ENCODE measurements around the gene PLEKHG3.

PLEKHG3 gene

DNA sequence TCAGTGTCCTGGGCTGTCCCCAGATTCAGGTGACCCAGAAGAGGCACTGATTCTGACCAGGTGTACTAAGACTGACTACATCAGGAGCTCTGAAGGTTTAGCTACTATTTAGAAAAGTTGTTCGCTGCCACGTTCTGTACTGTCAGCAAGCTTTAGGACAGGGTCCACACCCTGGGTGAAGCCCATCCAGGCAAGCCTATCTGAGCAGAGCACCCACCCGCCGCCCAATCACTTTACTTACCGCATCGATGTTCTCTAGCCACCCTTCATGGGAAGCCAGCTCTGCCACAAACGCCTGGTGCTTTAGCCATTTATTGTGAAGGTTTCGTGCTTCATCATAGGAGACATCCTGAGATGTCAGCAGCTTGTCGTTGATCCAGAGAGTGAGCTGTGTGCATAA is 79.8 kb downstream of the PLEKHG3 start:
- DNase-seq (ENCODE audit: low read depth): no peak

DNA sequence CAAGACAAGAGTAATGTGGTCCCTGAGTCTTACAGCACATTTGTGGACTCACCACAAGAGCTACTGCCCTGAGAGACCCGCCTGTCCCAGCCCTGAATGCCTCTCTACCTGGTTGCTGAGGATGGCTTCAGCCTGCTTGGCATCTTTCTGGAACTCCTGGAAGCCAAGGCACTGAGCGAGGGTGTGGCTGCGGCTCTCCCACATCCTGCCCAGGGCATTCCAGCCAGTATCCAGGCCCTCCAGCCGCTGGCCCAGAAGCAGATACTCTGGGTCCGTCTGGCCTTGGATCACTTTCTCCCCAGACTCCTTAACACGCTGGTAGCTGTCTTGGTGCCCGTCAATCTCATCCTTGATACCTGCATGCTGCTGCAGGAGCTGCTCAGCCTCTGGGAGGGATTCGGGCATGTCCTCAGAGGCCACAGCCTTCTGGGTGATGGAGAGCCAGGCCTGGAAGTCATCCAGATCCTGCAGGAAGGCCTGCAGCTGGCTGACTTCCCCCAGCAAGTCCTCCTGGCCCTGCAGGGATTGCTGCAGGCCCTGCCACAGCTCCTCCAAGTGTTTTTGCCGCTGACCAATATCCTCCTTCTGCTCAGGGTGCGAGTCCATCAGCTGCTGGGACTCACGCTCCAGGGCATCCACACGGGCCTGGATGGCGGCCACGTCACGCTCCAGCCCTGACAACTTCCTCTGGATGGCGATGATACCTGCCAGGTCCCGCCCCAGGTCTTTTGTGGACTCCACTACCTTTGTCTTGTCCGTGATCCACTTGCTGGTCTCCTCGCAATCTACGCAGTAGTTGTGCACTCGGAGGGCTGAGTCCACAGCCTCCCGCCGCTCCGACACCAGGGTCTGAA is 82.3 kb downstream of the PLEKHG3 start:
- DNase-seq (ENCODE audit: low read depth): no peak

DNA sequence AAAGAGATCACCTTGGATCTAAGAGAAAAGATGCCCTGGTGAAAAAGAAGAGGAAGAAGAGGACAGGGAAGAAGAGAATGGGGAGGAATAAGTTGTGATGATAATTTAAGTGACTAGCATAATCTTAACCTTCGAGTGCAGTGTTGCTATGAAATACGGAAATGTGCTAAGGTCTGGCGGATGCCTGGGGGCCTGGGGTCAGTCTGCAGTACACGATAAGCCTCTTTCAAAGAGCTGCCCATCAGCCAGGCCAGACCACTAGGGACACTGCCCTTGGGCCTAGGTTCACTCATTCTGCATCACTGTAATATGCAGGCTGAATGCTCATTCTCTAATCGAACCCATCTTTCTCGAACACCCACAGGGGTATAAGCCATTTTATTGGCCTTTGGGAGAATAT is 83.4 kb downstream of the PLEKHG3 start:
- DNase-seq (ENCODE audit: low read depth): no peak

DNA sequence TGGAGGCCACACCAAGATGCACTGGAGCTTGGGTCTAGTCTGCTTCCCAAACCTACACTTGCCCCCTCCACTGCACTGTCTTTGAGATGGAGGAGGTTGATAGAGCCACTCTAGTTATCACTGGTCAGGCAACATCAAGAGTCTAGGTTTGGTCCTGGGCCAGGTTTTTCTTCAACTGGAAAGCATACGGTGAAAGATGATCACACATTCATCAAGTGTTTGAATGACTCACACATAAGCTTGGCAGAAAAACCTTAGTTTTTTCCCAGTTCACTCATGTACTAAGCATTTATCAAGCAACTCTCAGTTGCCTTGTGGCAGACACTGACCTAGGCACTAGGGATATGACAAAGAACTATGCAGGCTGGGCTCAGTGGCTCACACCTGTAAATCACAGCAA is 84.5 kb downstream of the PLEKHG3 start:
- no peak for DNase-seq (ENCODE audit: low read depth)

DNA sequence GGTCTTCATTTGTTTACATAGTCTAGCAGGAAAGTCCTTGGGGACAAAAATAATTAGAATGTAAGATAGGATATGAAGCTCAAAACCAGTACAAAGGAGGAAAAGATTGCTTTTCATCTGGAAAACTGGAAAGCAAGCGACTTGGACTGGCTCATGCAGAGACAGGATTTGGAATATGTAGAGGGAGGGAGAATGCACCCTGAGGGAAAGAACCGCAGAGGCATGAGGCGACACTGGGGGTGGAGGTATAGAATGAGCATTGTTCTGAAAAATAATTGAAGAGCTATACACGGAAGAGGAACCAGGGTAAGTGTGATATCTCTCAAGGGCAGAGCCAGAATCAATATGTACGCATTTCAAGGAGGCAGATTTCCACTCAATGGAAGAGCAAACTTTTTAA is 85.5 kb downstream of the PLEKHG3 start:
- DNase-seq (ENCODE audit: low read depth): no peak

DNA sequence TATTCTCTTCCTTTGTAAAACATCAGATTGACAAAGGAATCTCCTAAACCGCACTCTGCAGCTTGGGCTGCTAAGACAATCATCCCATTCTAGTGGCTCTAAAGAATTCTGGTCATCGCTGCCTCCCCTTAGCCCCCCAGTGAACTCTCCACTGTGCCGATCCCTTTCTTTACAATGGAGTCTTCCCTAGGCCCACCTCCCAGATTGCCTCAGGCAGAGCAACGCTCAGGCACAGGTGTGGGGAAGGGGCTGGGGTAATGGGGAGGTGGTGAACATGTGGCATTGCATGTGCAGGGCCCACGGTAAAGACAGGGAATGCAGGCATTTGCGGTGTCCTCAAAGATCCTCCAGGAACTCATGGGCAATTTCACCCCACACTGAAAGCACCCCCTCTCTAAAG is 86.3 kb downstream of the PLEKHG3 start:
- no peak for DNase-seq (ENCODE audit: low read depth)

DNA sequence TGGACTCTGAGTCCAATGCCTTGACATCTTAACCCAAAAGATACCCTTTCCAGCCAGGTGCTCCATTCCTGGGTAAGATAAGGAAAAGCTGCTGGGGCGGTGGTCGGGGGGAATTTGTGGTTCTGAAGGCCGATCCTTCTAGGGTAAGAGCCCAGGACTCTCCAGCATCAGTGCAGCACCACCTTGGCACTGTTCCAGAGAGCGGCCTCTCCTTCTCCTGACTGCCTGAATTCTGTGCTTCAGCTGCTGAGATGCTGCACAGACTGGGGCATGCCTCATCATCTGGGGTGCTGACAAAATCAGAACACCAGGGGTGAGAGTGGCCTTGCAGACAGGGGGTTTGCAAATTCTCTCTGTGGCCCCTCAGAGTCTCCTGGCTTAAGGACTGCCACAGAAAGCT is 88.0 kb downstream of the PLEKHG3 start:
- DNase-seq (ENCODE audit: low read depth): no peak

DNA sequence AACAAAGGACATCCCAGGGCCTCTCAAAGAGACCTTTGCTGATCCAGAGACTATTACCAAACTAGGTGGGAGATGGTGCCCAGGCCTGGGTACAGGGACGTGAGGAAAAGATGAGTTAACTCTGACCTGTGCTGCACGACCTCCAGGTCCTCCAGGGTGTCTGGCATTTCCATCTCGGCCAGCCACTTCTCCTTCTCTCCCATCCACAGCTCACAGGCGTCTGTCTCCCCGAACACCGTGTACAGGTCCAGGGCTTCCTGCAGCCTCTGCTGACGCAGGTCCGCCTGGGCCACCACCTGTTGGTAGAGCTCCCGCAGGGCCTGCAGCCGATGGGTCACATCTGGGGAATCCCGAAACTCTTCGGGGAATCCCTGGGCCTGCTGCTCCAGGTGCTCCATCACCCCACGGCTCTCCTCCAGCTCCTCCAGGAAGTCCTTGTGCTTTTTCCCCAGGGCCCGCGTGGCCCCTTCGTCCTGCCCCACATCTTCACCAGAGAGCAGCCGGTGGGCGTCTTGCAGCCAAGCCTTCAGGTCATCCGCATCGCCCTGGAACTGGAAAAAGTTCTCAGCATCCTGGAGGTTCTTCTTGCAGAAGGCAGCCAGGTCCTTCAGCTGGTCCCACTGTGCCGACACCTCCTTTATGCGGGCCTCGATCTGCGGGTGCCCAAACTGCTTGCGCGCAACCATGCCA is 88.8 kb downstream of the PLEKHG3 start:
- no peak for DNase-seq (ENCODE audit: low read depth)

DNA sequence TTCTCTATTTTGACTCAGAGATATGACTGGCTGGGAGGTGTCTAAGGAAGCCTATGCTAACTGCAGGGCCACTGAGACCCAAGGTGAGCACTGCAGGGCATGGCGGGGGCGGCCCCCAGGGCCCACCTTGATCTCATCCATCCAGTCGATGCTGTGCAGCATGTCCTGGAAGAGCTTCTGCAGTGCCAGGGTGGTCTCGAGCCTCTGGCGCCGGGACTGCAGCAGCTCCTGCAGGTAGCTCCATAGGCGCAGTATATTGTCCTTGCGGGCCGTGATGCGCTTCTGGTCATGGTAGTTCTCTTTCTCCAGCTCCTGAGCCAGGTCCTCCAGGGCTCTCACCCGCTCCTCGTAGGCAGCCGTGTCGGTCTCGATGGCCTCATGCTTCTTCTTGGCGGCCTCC is 91.0 kb downstream of the PLEKHG3 start:
- DNase-seq (ENCODE audit: low read depth): no peak

DNA sequence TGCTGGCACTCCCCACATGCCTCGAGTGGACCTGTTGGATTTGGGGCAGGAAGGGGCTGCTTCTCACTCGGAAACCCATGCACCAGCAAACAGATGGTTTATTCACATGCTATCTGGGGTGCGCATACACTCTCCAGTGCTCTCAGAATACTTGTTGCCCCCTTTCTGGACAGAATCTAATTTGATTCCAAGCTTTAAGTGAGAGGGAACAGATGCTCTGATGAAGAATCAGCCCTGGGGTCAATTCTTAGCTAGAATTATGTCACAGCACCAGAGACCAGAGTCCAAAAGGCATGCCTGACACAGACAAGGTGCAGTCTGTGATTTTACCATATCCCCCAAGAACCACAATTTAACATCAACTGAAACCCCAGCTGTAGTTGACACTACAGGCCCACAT is 91.7 kb downstream of the PLEKHG3 start:
- DNase-seq (ENCODE audit: low read depth): no peak

DNA sequence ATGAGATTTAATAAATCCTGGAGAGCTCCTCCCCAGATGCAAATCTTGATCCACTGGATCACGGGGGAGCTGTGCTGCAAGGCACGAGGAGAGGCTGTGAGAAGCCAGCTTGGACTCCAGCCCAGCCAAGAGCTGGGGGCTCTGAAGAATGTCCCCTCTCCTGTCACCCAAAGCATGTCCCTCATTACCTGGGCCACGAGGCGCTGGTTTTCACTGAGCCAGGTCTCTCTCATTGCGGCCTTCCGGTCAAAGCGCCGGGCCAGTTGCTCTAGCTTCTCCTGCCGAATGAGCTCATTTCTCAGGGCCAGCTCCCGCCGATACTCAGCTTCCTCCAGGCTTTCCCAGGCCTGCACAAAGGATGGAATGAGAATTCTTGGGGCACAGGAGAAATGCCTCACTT is 92.1 kb downstream of the PLEKHG3 start:
- no peak for DNase-seq (ENCODE audit: low read depth)

DNA sequence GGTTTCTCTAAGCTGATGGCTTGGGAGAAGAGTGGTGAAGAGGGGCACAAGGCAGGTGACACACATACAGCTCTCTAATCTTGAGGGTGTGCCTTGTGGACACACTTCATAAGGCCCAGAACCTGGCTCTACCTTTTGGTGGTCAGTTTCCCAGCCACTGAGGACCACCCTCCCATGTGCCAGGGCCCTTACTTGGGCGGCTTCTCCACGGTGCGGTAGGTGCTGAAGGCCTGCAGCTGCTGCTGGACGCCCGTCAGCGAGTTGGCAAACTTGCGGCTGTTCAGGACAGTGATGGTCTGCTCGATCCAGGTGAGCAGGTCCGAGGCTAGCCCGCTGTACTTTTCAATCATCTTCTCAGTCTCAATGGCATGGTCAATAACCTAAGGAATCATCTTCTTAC is 95.3 kb downstream of the PLEKHG3 start:
- no peak for DNase-seq (ENCODE audit: low read depth)
